Measurements from ENCODE around the gene SYPL2.

Gene SYPL2

GRCh38 chr1:109493227-109493626 lies 26.9 kb downstream of the SYPL2 start:
- TF ChIP-seq REST (IDR thresholded peaks at IDR 0.05; ENCODE audit: low read depth) = no peak
- TF ChIP-seq EP300 (IDR thresholded peaks at IDR 0.05; ENCODE audit: borderline replicate concordance) = no peak
- no peak for TF ChIP-seq MAX (IDR thresholded peaks at IDR 0.05)
- TF ChIP-seq CREB1 (IDR thresholded peaks at IDR 0.05; ENCODE audit: low read depth) = no peak
- no peak for TF ChIP-seq TEAD4 (IDR thresholded peaks at IDR 0.05)
- TF ChIP-seq TAF1 (IDR thresholded peaks at IDR 0.05; ENCODE audit: low read depth) = no peak
- TF ChIP-seq FOXM1 (IDR thresholded peaks at IDR 0.05; ENCODE audit: borderline replicate concordance, low read depth) = no peak
- no peak for TF ChIP-seq NFIC (IDR thresholded peaks at IDR 0.05)
- TF ChIP-seq EGR1 (IDR thresholded peaks at IDR 0.05) = no peak
- TF ChIP-seq TCF12 (IDR thresholded peaks at IDR 0.05; ENCODE audit: low read depth) = no peak
- TF ChIP-seq RAD21 (IDR thresholded peaks at IDR 0.05; ENCODE audit: low read depth) = no peak
- TF ChIP-seq ZBTB7A (IDR thresholded peaks at IDR 0.05; ENCODE audit: low read depth) = no peak
- no peak for TF ChIP-seq CEBPB (IDR thresholded peaks at IDR 0.05)
- no peak for TF ChIP-seq YY1 (IDR thresholded peaks at IDR 0.05; ENCODE audit: low read depth)
- TF ChIP-seq USF1 (IDR thresholded peaks at IDR 0.05) = no peak

- TF ChIP-seq REST (IDR thresholded peaks at IDR 0.05; ENCODE audit: low read depth) (no peak), USF1 (IDR thresholded peaks at IDR 0.05) (no peak), TCF12 (IDR thresholded peaks at IDR 0.05; ENCODE audit: low read depth) (0 out of 2 replicates have a peak, but pooled peaks have one; percentile 58), EP300 (IDR thresholded peaks at IDR 0.05; ENCODE audit: borderline replicate concordance) (no peak), TEAD4 (IDR thresholded peaks at IDR 0.05) (no peak), CREB1 (IDR thresholded peaks at IDR 0.05; ENCODE audit: low read depth) (no peak), FOXM1 (IDR thresholded peaks at IDR 0.05; ENCODE audit: borderline replicate concordance, low read depth) (no peak), MAX (IDR thresholded peaks at IDR 0.05) (peak; percentile 82), ZBTB7A (IDR thresholded peaks at IDR 0.05; ENCODE audit: low read depth) (peak; percentile 85; the same call in 1 of the 2 replicates), CEBPB (IDR thresholded peaks at IDR 0.05) (no peak), RAD21 (IDR thresholded peaks at IDR 0.05; ENCODE audit: low read depth) (peak; percentile 40; the same call in 1 of the 2 replicates), YY1 (IDR thresholded peaks at IDR 0.05; ENCODE audit: low read depth) (peak; percentile 54; the same call in 1 of the 2 replicates), TAF1 (IDR thresholded peaks at IDR 0.05; ENCODE audit: low read depth) (peak; percentile 69), NFIC (IDR thresholded peaks at IDR 0.05) (no peak), EGR1 (IDR thresholded peaks at IDR 0.05) (peak; percentile 91)
Measured at GRCh38 chr1:109493805-109494539, 27.6 kb downstream of the SYPL2 start, which contains the start of gene CYB561D1. Gene CYB561D1 (plus strand): TSS chr1:109494094. CDS start chr1:109494140, 46 bp downstream.

GRCh38 chr1:109495738-109496137 lies 29.4 kb downstream of the SYPL2 start:
- no peak for TF ChIP-seq EGR1 (IDR thresholded peaks at IDR 0.05)
- TF ChIP-seq TEAD4 (IDR thresholded peaks at IDR 0.05) = no peak
- TF ChIP-seq NFIC (IDR thresholded peaks at IDR 0.05) = no peak
- no peak for TF ChIP-seq CREB1 (IDR thresholded peaks at IDR 0.05; ENCODE audit: low read depth)
- no peak for TF ChIP-seq TCF12 (IDR thresholded peaks at IDR 0.05; ENCODE audit: low read depth)
- no peak for TF ChIP-seq MAX (IDR thresholded peaks at IDR 0.05)
- no peak for TF ChIP-seq EP300 (IDR thresholded peaks at IDR 0.05; ENCODE audit: borderline replicate concordance)
- TF ChIP-seq TAF1 (IDR thresholded peaks at IDR 0.05; ENCODE audit: low read depth) = no peak
- TF ChIP-seq FOXM1 (IDR thresholded peaks at IDR 0.05; ENCODE audit: borderline replicate concordance, low read depth) = no peak
- no peak for TF ChIP-seq RAD21 (IDR thresholded peaks at IDR 0.05; ENCODE audit: low read depth)
- TF ChIP-seq ZBTB7A (IDR thresholded peaks at IDR 0.05; ENCODE audit: low read depth) = no peak
- TF ChIP-seq YY1 (IDR thresholded peaks at IDR 0.05; ENCODE audit: low read depth) = no peak
- no peak for TF ChIP-seq USF1 (IDR thresholded peaks at IDR 0.05)
- no peak for TF ChIP-seq CEBPB (IDR thresholded peaks at IDR 0.05)
- no peak for TF ChIP-seq REST (IDR thresholded peaks at IDR 0.05; ENCODE audit: low read depth)
